WTC11 (cell line): ENCODE data around the gene OMD. TPM values are rescaled to one million over a fixed set of nuclear protein-coding genes. Genes with fewer than 3 reads are reported as not detected.

Experiments
- ATAC-seq: fragments of 200-7000 bp; cut with Tn5 transposase; 2 replicates; pipeline ENCODE4 v1.10.0; 2021; ENCODE audit warnings: mild to moderate bottlenecking, moderate library complexity
- CTCF ChIA-PET: fragments of 300-600 bp; sonication (Branson Sonifier 250); formaldehyde crosslinking; loops from one replicate; lab custom pipeline; 2021; ENCODE audit warnings: antibody characterized with exemption; lab: Charles Lee
- POLR2A ChIA-PET: fragments of 350-600 bp; sonication (Branson Sonifier 250); formaldehyde crosslinking; loops from one replicate; lab custom pipeline; 2021; ENCODE audit warnings: antibody characterized with exemption; lab: Charles Lee
- DNase-seq: peaks from one replicate; pipeline ENCODE4 v3.0.0; 2021; ENCODE audit warnings: low spot score
- H3K27ac Mint-ChIP-seq: 2 replicates; pipeline ENCODE4 v1.8.0; 2021; ENCODE audit warnings: mixed read lengths
- H3K27me3 Mint-ChIP-seq: 2 replicates; pipeline ENCODE4 v1.8.0; 2021; ENCODE audit warnings: low read depth, mild to moderate bottlenecking, moderate library complexity, mixed read lengths
- H3K36me3 Mint-ChIP-seq: 2 replicates; pipeline ENCODE4 v1.8.0; 2021; ENCODE audit warnings: mixed read lengths
- H3K4me1 Mint-ChIP-seq: 2 replicates; pipeline ENCODE4 v1.8.0; 2022; ENCODE audit warnings: mixed read lengths
- H3K4me3 Mint-ChIP-seq: 2 replicates; pipeline ENCODE4 v1.8.0; 2021; ENCODE audit warnings: mild to moderate bottlenecking, moderate library complexity, mixed read lengths
- H3K9me3 Mint-ChIP-seq: 2 replicates; pipeline ENCODE4 v1.8.0; 2021; ENCODE audit warnings: mixed read lengths
- ATF1 ChIP-seq: sonication (generic); formaldehyde crosslinking; IDR thresholded peaks from 2 replicates; pipeline ENCODE4 v1.8.1; 2023; ENCODE audit warnings: mild to moderate bottlenecking, moderate library complexity, missing genetic modification reagents
- CREB1 ChIP-seq: sonication (generic); formaldehyde crosslinking; IDR thresholded peaks from 2 replicates; pipeline ENCODE4 v1.8.0; 2023; ENCODE audit warnings: mild to moderate bottlenecking, missing genetic modification reagents
- CTCF ChIP-seq: fragments of 200-600 bp; IDR thresholded peaks from 2 replicates; pipeline ENCODE4 v1.8.0; 2022; ENCODE audit warnings: antibody characterized with exemption
- FOXJ3 ChIP-seq: sonication (generic); formaldehyde crosslinking; IDR thresholded peaks from 2 replicates; pipeline ENCODE4 v1.9.0; 2021; ENCODE audit warnings: missing genetic modification reagents, mild to moderate bottlenecking, borderline replicate concordance
- FOXK1 ChIP-seq: sonication (generic); formaldehyde crosslinking; IDR thresholded peaks from 2 replicates; pipeline ENCODE4 v1.8.0; 2022; ENCODE audit warnings: mild to moderate bottlenecking, moderate library complexity, missing genetic modification reagents
- GRHL2 ChIP-seq: fragments of 250-450 bp; sonication (Bioruptor Pico); IDR thresholded peaks from 2 replicates; pipeline ENCODE4 v1.8.0; 2022; ENCODE audit warnings: mild to moderate bottlenecking, moderate library complexity; ENCODE audit not compliant: insufficient replicate concordance, severe bottlenecking
- GTF2I ChIP-seq: fragments of 250-450 bp; sonication (Bioruptor Pico); conservative IDR thresholded peaks from 2 replicates; pipeline ENCODE4 v1.4.0; 2021; ENCODE audit warnings: mild to moderate bottlenecking
- MXD4 ChIP-seq: fragments of 250-450 bp; sonication (Bioruptor Pico); IDR thresholded peaks from 2 replicates; pipeline ENCODE4 v1.8.0; 2021; ENCODE audit warnings: mild to moderate bottlenecking, moderate library complexity, borderline replicate concordance
- MYBL2 ChIP-seq: sonication (generic); formaldehyde crosslinking; IDR thresholded peaks from 2 replicates; pipeline ENCODE4 v1.8.1; 2023; ENCODE audit warnings: mild to moderate bottlenecking, moderate library complexity, missing genetic modification reagents
- SOX15 ChIP-seq: fragments of 250-450 bp; sonication (Bioruptor Pico); IDR thresholded peaks from 2 replicates; pipeline ENCODE4 v1.9.0; 2021; ENCODE audit warnings: mild to moderate bottlenecking
- SP1 ChIP-seq: sonication (generic); formaldehyde crosslinking; conservative IDR thresholded peaks from 2 replicates; pipeline ENCODE4 v1.8.1; 2022; ENCODE audit warnings: missing genetic modification reagents
- TEAD4 ChIP-seq: sonication (generic); formaldehyde crosslinking; IDR thresholded peaks from 2 replicates; pipeline ENCODE4 v1.8.0; 2022; ENCODE audit warnings: mild to moderate bottlenecking, missing genetic modification reagents
- ZNF121 ChIP-seq: sonication (generic); formaldehyde crosslinking; IDR thresholded peaks from 2 replicates; pipeline ENCODE4 v1.8.0; 2023; ENCODE audit warnings: missing genetic modification reagents
- ZNF219 ChIP-seq: sonication (generic); formaldehyde crosslinking; IDR thresholded peaks from 2 replicates; pipeline ENCODE4 v1.8.0; 2023; ENCODE audit warnings: missing genetic modification reagents, mild to moderate bottlenecking, borderline replicate concordance
- ZNF263 ChIP-seq: sonication (generic); formaldehyde crosslinking; IDR thresholded peaks from 2 replicates; pipeline ENCODE4 v1.8.1; 2022; ENCODE audit warnings: low read depth, mild to moderate bottlenecking, moderate library complexity, missing genetic modification reagents
- ZNF281 ChIP-seq: sonication (generic); formaldehyde crosslinking; IDR thresholded peaks from 2 replicates; pipeline ENCODE4 v1.8.0; 2023; ENCODE audit warnings: mild to moderate bottlenecking, missing genetic modification reagents
- ZNF425 ChIP-seq: fragments of 250-450 bp; sonication (Bioruptor Pico); conservative IDR thresholded peaks from 2 replicates; pipeline ENCODE4 v1.9.0; 2021; ENCODE audit warnings: mild to moderate bottlenecking
- total RNA-seq: library from RNA; stranded (reverse); gene quantifications from 3 replicates; pipeline ENCODE4 v1.2.3, GENCODE V29; 2021
- TF ChIP-seq, protein P1 (sequence below): sonication (generic); formaldehyde crosslinking; IDR thresholded peaks from 2 replicates; pipeline ENCODE4 v1.8.0; 2023; ENCODE audit warnings: missing genetic modification reagents, mild to moderate bottlenecking, borderline replicate concordance
- TF ChIP-seq, protein P2 (sequence below): sonication (generic); formaldehyde crosslinking; IDR thresholded peaks from 2 replicates; pipeline ENCODE4 v1.8.1; 2022; ENCODE audit warnings: mild to moderate bottlenecking, moderate library complexity, missing genetic modification reagents
- TF ChIP-seq, protein P3 (sequence below): sonication (generic); formaldehyde crosslinking; IDR thresholded peaks from 2 replicates; pipeline ENCODE4 v1.8.1; 2022; ENCODE audit warnings: low read depth, missing genetic modification reagents, borderline replicate concordance

The OMD gene
- total RNA-seq, 1 experiment from 2014 or later = not detected

GRCh38 chr9:92468206-92468605 lies 43.9 kb upstream of the OMD start:
- Mint-ChIP-seq H3K9me3 (no peaks in the 10 kb centered on the region), H3K4me1 (no peaks in the 10 kb centered on the region), H3K27me3 (no peaks in the 10 kb centered on the region), H3K27ac (no peak overlapping the region), H3K36me3 (no peaks in the 10 kb centered on the region), H3K4me3 (no peak overlapping the region)
- ChIA-PET POLR2A (no interaction called here), CTCF (no interaction called here)
- TF ChIP-seq ZNF121 (CRISPR knock-in tag) = no peak
- TF ChIP-seq ZNF219 (CRISPR knock-in tag) = no peak
- TF ChIP-seq SP1 (CRISPR knock-in tag) = no peak
- no peak for TF ChIP-seq MYBL2 (CRISPR knock-in tag)
- no peak for TF ChIP-seq MXD4 (CRISPR knock-in tag)
- TF ChIP-seq FOXJ3 (CRISPR knock-in tag) = no peak
- no peak for TF ChIP-seq ZNF425
- TF ChIP-seq GRHL2 (CRISPR knock-in tag) = no peak
- no peak for TF ChIP-seq TEAD4 (CRISPR knock-in tag)
- TF ChIP-seq, protein P1, sequence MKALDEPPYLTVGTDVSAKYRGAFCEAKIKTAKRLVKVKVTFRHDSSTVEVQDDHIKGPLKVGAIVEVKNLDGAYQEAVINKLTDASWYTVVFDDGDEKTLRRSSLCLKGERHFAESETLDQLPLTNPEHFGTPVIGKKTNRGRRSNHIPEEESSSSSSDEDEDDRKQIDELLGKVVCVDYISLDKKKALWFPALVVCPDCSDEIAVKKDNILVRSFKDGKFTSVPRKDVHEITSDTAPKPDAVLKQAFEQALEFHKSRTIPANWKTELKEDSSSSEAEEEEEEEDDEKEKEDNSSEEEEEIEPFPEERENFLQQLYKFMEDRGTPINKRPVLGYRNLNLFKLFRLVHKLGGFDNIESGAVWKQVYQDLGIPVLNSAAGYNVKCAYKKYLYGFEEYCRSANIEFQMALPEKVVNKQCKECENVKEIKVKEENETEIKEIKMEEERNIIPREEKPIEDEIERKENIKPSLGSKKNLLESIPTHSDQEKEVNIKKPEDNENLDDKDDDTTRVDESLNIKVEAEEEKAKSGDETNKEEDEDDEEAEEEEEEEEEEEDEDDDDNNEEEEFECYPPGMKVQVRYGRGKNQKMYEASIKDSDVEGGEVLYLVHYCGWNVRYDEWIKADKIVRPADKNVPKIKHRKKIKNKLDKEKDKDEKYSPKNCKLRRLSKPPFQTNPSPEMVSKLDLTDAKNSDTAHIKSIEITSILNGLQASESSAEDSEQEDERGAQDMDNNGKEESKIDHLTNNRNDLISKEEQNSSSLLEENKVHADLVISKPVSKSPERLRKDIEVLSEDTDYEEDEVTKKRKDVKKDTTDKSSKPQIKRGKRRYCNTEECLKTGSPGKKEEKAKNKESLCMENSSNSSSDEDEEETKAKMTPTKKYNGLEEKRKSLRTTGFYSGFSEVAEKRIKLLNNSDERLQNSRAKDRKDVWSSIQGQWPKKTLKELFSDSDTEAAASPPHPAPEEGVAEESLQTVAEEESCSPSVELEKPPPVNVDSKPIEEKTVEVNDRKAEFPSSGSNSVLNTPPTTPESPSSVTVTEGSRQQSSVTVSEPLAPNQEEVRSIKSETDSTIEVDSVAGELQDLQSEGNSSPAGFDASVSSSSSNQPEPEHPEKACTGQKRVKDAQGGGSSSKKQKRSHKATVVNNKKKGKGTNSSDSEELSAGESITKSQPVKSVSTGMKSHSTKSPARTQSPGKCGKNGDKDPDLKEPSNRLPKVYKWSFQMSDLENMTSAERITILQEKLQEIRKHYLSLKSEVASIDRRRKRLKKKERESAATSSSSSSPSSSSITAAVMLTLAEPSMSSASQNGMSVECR (CRISPR knock-in tag) = no peak
- no peak for TF ChIP-seq ATF1 (CRISPR knock-in tag)
- TF ChIP-seq SOX15 (CRISPR knock-in tag) = no peak
- no peak for TF ChIP-seq FOXK1 (CRISPR knock-in tag)
- no peak for TF ChIP-seq GTF2I (CRISPR knock-in tag)
- TF ChIP-seq CREB1 (CRISPR knock-in tag) = no peak
- no peak for TF ChIP-seq ZNF281
- no peak for TF ChIP-seq CTCF
- TF ChIP-seq ZNF263 (CRISPR knock-in tag) = no peak
- TF ChIP-seq, protein P2, sequence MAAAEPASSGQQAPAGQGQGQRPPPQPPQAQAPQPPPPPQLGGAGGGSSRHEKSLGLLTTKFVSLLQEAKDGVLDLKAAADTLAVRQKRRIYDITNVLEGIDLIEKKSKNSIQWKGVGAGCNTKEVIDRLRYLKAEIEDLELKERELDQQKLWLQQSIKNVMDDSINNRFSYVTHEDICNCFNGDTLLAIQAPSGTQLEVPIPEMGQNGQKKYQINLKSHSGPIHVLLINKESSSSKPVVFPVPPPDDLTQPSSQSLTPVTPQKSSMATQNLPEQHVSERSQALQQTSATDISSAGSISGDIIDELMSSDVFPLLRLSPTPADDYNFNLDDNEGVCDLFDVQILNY (CRISPR knock-in tag) = no peak
- TF ChIP-seq, protein P3, sequence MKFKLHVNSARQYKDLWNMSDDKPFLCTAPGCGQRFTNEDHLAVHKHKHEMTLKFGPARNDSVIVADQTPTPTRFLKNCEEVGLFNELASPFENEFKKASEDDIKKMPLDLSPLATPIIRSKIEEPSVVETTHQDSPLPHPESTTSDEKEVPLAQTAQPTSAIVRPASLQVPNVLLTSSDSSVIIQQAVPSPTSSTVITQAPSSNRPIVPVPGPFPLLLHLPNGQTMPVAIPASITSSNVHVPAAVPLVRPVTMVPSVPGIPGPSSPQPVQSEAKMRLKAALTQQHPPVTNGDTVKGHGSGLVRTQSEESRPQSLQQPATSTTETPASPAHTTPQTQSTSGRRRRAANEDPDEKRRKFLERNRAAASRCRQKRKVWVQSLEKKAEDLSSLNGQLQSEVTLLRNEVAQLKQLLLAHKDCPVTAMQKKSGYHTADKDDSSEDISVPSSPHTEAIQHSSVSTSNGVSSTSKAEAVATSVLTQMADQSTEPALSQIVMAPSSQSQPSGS = no peak
- DNase-seq (no peak), ATAC-seq (no peak)
